CD1c-positive myeloid dendritic cell (primary cell): ENCODE data around the gene FAM193B.

Experiments
- DNase-seq: peaks from one replicate; pipeline ENCODE4 v3.0.0-alpha.2; 2016; ENCODE audit errors: extremely low spot score

FAM193B gene

GRCh38 chr5:177515580-177515979 is 38.8 kb downstream of the FAM193B start:
- DNase-seq = no peak

GRCh38 chr5:177514541-177514940 is 39.8 kb downstream of the FAM193B start:
- no peak for DNase-seq

GRCh38 chr5:177513500-177513899 is 40.9 kb downstream of the FAM193B start:
- DNase-seq = no peak

GRCh38 chr5:177512736-177513380 is 41.5 kb downstream of the FAM193B start:
- no peak for DNase-seq

- DNase-seq = no peak
Measured at GRCh38 chr5:177511796-177512675, 42.3 kb downstream of the FAM193B start.

- DNase-seq = peak; percentile 52
Measured at GRCh38 chr5:177511181-177511580, 43.2 kb downstream of the FAM193B start.

GRCh38 chr5:177510567-177511053 is 43.8 kb downstream of the FAM193B start:
- DNase-seq = peak; percentile 94

GRCh38 chr5:177509991-177510566 is 44.3 kb downstream of the FAM193B start:
- DNase-seq = peak; percentile 25

GRCh38 chr5:177509381-177509951 is 44.9 kb downstream of the FAM193B start, which contains the start of gene DOK3:
TSS of gene DOK3 (minus strand) at chr5:177509826. CDS start at chr5:177509540, 286 bp downstream.
- peak; percentile 66 for DNase-seq

- DNase-seq = peak; percentile 41
Measured at GRCh38 chr5:177508837-177509236, 45.5 kb downstream of the FAM193B start.

GRCh38 chr5:177508221-177508611 is 46.1 kb downstream of the FAM193B start:
- DNase-seq = no peak

- peak; percentile 66 for DNase-seq
Measured at GRCh38 chr5:177507596-177508220, 46.7 kb downstream of the FAM193B start.

GRCh38 chr5:177507165-177507564 is 47.2 kb downstream of the FAM193B start:
- DNase-seq = no peak

GRCh38 chr5:177505075-177505474 is 49.3 kb downstream of the FAM193B start:
- no peak for DNase-seq

- DNase-seq = no peak
Measured at GRCh38 chr5:177504086-177505056, 50.0 kb downstream of the FAM193B start.

- DNase-seq = no peak
Measured at GRCh38 chr5:177503351-177504085, 50.8 kb downstream of the FAM193B start.

- no peak for DNase-seq
Measured at GRCh38 chr5:177502886-177503285, 51.5 kb downstream of the FAM193B start.

- peak; percentile 53 for DNase-seq
Measured at GRCh38 chr5:177501874-177502678, 52.3 kb downstream of the FAM193B start.
